NT2/D1 (cell line): ENCODE results near the gene TMEM187.

Experiments
- YY1 ChIP-seq: IDR thresholded peaks from 2 replicates; pipeline ENCODE4 v1.6.1; 2011; ENCODE audit not compliant: insufficient read length, insufficient read depth
- ZNF274 ChIP-seq: IDR thresholded peaks from 2 replicates; pipeline ENCODE4 v1.6.1; 2011; ENCODE audit warnings: mild to moderate bottlenecking, low read depth, low read length

DNA sequence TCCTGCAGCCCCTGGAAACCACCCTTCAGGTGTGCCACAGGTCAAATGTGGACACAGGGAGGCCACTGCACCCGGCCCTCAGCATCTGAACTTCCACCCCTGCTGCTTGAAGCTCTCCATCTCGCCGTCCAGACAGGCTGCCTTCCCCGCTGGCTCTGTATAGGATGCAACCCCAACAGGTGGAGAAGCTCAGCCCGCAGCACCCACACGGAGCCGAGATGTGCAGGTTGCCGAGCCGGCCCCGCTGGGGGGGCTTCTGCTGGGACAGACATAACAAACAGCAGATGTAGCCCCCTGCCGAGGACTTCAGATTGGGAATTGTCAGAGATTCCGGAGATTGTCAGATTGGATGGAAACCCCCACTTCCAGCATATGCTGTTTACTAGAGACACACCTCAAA is 20.5 kb downstream of the TMEM187 start:
- TF ChIP-seq ZNF274 (no peak), YY1 (no peak)
